ENCODE measurements around the gene HIVEP3.

HIVEP3 gene

GRCh38 chr1:41813755-41814745 lies 104.7 kb downstream of the HIVEP3 start:
- no peak for DNase-seq (ENCODE audit: low read depth in 2 of 2, low spot score in 1 of 2)

GRCh38 chr1:41813226-41813625 lies 105.5 kb downstream of the HIVEP3 start:
- no peak for DNase-seq (ENCODE audit: low read depth in 2 of 2, low spot score in 1 of 2)

- no peak for DNase-seq (ENCODE audit: low read depth in 2 of 2, low spot score in 1 of 2)
Observed at GRCh38 chr1:41812453-41812852, 106.3 kb downstream of the HIVEP3 start.

GRCh38 chr1:41812051-41812450 lies 106.7 kb downstream of the HIVEP3 start:
- no peak for DNase-seq (ENCODE audit: low read depth in 2 of 2, low spot score in 1 of 2)

- DNase-seq (ENCODE audit: low read depth in 2 of 2, low spot score in 1 of 2): no peak
Observed at GRCh38 chr1:41811051-41811795, 107.5 kb downstream of the HIVEP3 start.

- no peak for DNase-seq (ENCODE audit: low read depth in 2 of 2, low spot score in 1 of 2)
Observed at GRCh38 chr1:41810446-41810845, 108.3 kb downstream of the HIVEP3 start.

- DNase-seq (ENCODE audit: low read depth in 2 of 2, low spot score in 1 of 2): no peak
Observed at GRCh38 chr1:41809692-41810091, 109.0 kb downstream of the HIVEP3 start.

- DNase-seq (ENCODE audit: low read depth in 2 of 2, low spot score in 1 of 2): no peak
Observed at GRCh38 chr1:41807390-41807789, 111.3 kb downstream of the HIVEP3 start.

GRCh38 chr1:41806472-41807155 lies 112.1 kb downstream of the HIVEP3 start:
- no peak for DNase-seq (ENCODE audit: low read depth in 2 of 2, low spot score in 1 of 2)

GRCh38 chr1:41805771-41806471 lies 112.8 kb downstream of the HIVEP3 start:
- DNase-seq (ENCODE audit: low read depth in 2 of 2, low spot score in 1 of 2): no peak

- no peak for DNase-seq (ENCODE audit: low read depth in 2 of 2, low spot score in 1 of 2)
Observed at GRCh38 chr1:41804176-41804575, 114.5 kb downstream of the HIVEP3 start.

GRCh38 chr1:41803656-41804055 lies 115.1 kb downstream of the HIVEP3 start:
- DNase-seq (ENCODE audit: low read depth in 2 of 2, low spot score in 1 of 2): no peak

- DNase-seq (ENCODE audit: low read depth in 2 of 2, low spot score in 1 of 2): no peak
Observed at GRCh38 chr1:41802532-41803501, 115.9 kb downstream of the HIVEP3 start.

- DNase-seq (ENCODE audit: low read depth in 2 of 2, low spot score in 1 of 2): no peak
Observed at GRCh38 chr1:41800311-41800829, 118.4 kb downstream of the HIVEP3 start.

- no peak for DNase-seq (ENCODE audit: low read depth in 2 of 2, low spot score in 1 of 2)
Observed at GRCh38 chr1:41799723-41800122, 119.0 kb downstream of the HIVEP3 start.

GRCh38 chr1:41799205-41799604 lies 119.5 kb downstream of the HIVEP3 start:
- no peak for DNase-seq (ENCODE audit: low read depth in 2 of 2, low spot score in 1 of 2)

- DNase-seq (ENCODE audit: low read depth in 2 of 2, low spot score in 1 of 2): no peak
Observed at GRCh38 chr1:41795205-41795762, 123.4 kb downstream of the HIVEP3 start.

- no peak for DNase-seq (ENCODE audit: low read depth in 2 of 2, low spot score in 1 of 2)
Observed at GRCh38 chr1:41794031-41794430, 124.7 kb downstream of the HIVEP3 start.

- DNase-seq (ENCODE audit: low read depth in 2 of 2, low spot score in 1 of 2): no peak
Observed at GRCh38 chr1:41792485-41792770, 126.3 kb downstream of the HIVEP3 start.
